A549 (cell line): ENCODE data around the gene ZNF445. TPM values are rescaled to one million over a fixed set of nuclear protein-coding genes. Genes with fewer than 3 reads are reported as not detected.

ENCODE experiments used
- ATAC-seq, 2 experiments: fragments of 200-7000 bp in 1 of 2; fragments of >200 bp in 1 of 2; cut with Nextera tagmentation in 1 of 2; cut with Tn5 transposase in 1 of 2; 3 replicates each; pipeline versions ENCODE4 v1.8.0 to v1.9.1; 2018 to 2020; ENCODE audit warnings: mild to moderate bottlenecking in 1 of 2, moderate library complexity in 1 of 2
- CTCF ChIA-PET: fragments of 300-600 bp; sonication (Branson Sonifier 250); formaldehyde crosslinking; extraction: SDS; loops from one replicate; lab custom pipeline; 2021; ENCODE audit warnings: antibody characterized with exemption, inconsistent platforms; lab: Yijun Ruan, JAX
- POLR2A ChIA-PET: fragments of 350-600 bp; formaldehyde crosslinking; extraction: SDS; loops from one replicate; lab custom pipeline; 2021; ENCODE audit warnings: antibody characterized with exemption, inconsistent platforms; lab: Yijun Ruan, JAX
- DNase-seq, 2 experiments: peaks; one replicate each; pipeline versions ENCODE4 v3.0.0 to v3.0.0-alpha.2; 2011 to 2016; ENCODE audit warnings: low read depth in 1 of 2, low spot score in 1 of 2
- FAIRE-seq: peaks from 2 replicates; lab custom pipeline; 2011; peaks lifted over from hg19 to GRCh38; lab: Jason Lieb, UNC
- H3K27ac ChIP-seq, 2 experiments: fragments of >200 bp; sonication (Bioruptor Twin); formaldehyde crosslinking; 3 replicates each; pipeline ENCODE4 v1.5.1; 2016 to 2017
- H3K4me1 ChIP-seq: fragments of >200 bp; sonication (Bioruptor Twin); formaldehyde crosslinking; 3 replicates; pipeline ENCODE4 v1.6.1; 2016
- H3K4me2 ChIP-seq: fragments of >200 bp; sonication (Bioruptor Twin); formaldehyde crosslinking; 3 replicates; pipeline ENCODE4 v1.6.1; 2016
- H3K4me3 ChIP-seq: fragments of >200 bp; sonication (Bioruptor Twin); formaldehyde crosslinking; 3 replicates; pipeline ENCODE4 v1.5.1; 2016
- H3K9me3 ChIP-seq: fragments of >200 bp; sonication (Bioruptor Twin); formaldehyde crosslinking; 3 replicates; pipeline ENCODE4 v1.6.1; 2016
- ATOH8 ChIP-seq: fragments of 250-450 bp; sonication (Bioruptor Pico); IDR thresholded peaks from 2 replicates; pipeline ENCODE4 v1.5.0; 2020; ENCODE audit warnings: low read depth, mild to moderate bottlenecking, moderate library complexity
- BCL3 ChIP-seq: fragments of >200 bp; sonication (Bioruptor Twin); formaldehyde crosslinking; IDR thresholded peaks from 3 replicates; pipeline ENCODE4 v1.6.1; 2016
- BHLHE40 ChIP-seq: IDR thresholded peaks from 2 replicates; pipeline ENCODE4 v1.6.1; 2012; ENCODE audit warnings: low read depth, low read length, inconsistent platforms
- EP300 ChIP-seq, 2 experiments: fragments of >200 bp; sonication (Bioruptor Twin); formaldehyde crosslinking; IDR thresholded peaks; 2 replicates in 1 of 2; 3 replicates in 1 of 2; pipeline ENCODE4 v1.6.1; 2016 to 2017
- HOXB13 ChIP-seq: fragments of 250-450 bp; sonication (Bioruptor Pico); IDR thresholded peaks from 2 replicates; pipeline ENCODE4 v1.5.0; 2020; ENCODE audit warnings: low read depth, mild to moderate bottlenecking, moderate library complexity
- JUN ChIP-seq, 2 experiments: fragments of >200 bp; sonication (Bioruptor Twin); formaldehyde crosslinking; IDR thresholded peaks; 2 replicates in 1 of 2; 3 replicates in 1 of 2; pipeline ENCODE4 v1.6.1; 2016 to 2017
- JUNB ChIP-seq: fragments of >200 bp; sonication (Bioruptor Twin); formaldehyde crosslinking; IDR thresholded peaks from 2 replicates; pipeline ENCODE4 v1.6.1; 2016
- MAX ChIP-seq: IDR thresholded peaks from 2 replicates; pipeline ENCODE4 v1.6.1; 2012
- MYC ChIP-seq: IDR thresholded peaks from 2 replicates; pipeline ENCODE4 v1.6.1; 2012; ENCODE audit warnings: mild to moderate bottlenecking, inconsistent platforms, low read length, improper control_type of control experiment, borderline replicate concordance
- PHF8 ChIP-seq: fragments of 200-600 bp; sonication (generic); IDR thresholded peaks from 2 replicates; pipeline ENCODE4 v1.6.1; 2016; ENCODE audit warnings: low read depth, mild to moderate bottlenecking, antibody characterized with exemption, moderate library complexity, borderline replicate concordance
- POLR2A ChIP-seq: IDR thresholded peaks from 2 replicates; pipeline ENCODE4 v1.6.1; 2012; ENCODE audit warnings: mild to moderate bottlenecking, low read length
- POLR2AphosphoS2 ChIP-seq: conservative IDR thresholded peaks from 2 replicates; pipeline ENCODE4 v1.6.1; 2012; ENCODE audit warnings: low read length, improper control_type of control experiment, inconsistent platforms
- RARB ChIP-seq: fragments of 250-450 bp; sonication (Bioruptor Pico); IDR thresholded peaks from 2 replicates; pipeline ENCODE4 v1.8.0; 2021; ENCODE audit warnings: mild to moderate bottlenecking, moderate library complexity
- REST ChIP-seq: fragments of 200-600 bp; sonication (generic); IDR thresholded peaks from 2 replicates; pipeline ENCODE4 v1.6.1; 2016; ENCODE audit warnings: antibody characterized with exemption, mild to moderate bottlenecking, moderate library complexity
- SREBF2 ChIP-seq: fragments of 450-650 bp; IDR thresholded peaks from 2 replicates; pipeline ENCODE4 v1.6.1; 2014; ENCODE audit warnings: mild to moderate bottlenecking, moderate library complexity
- ZC3H11A ChIP-seq: fragments of 450-650 bp; IDR thresholded peaks from 2 replicates; pipeline ENCODE4 v1.6.1; 2014; ENCODE audit warnings: antibody characterized with exemption, mild to moderate bottlenecking
- ZFP36 ChIP-seq: fragments of 450-650 bp; IDR thresholded peaks from 2 replicates; pipeline ENCODE4 v1.6.1; 2014; ENCODE audit warnings: borderline replicate concordance; ENCODE audit not compliant: partially characterized antibody
- WGBS: methylation state at CpG from one replicate; pipeline ENCODE4 v1.1.6; 2017; ENCODE audit errors: missing lambda C conversion rate; 5-methylcytosine and 5-hydroxymethylcytosine counted together
- polyA plus RNA-seq, 4 experiments: library from polyadenylated mRNA; depleted of rRNA in 3 of 4; stranded (reverse); fragments of >200 nt; fragmentation: RNase III in 1 of 4; extraction: RNeasy Plus Mini Kit Qiagen cat#74134 plus additional on column Dnase treatment in 1 of 4; gene quantifications; 2 replicates in 3 of 4; 3 replicates in 1 of 4; pipeline ENCODE4 v1.2.3, GENCODE V29; 2011 to 2017

ZNF445 gene
- polyA plus RNA-seq, 2 of the 4 experiments (the other 2 are of a cell fraction) = 3.4 to 4.0 TPM

- Histone ChIP-seq H3K4me3 (no peak overlapping the region), H3K9me3 (peaks cover 60% of the 10 kb centered on the region), H3K4me1 (no peaks in the 10 kb centered on the region), H3K27ac (no peak overlapping the region), H3K4me2 (no peak overlapping the region)
- 92% methylated on average over 6 of the region's 7 CpGs for WGBS
- FAIRE-seq = no peak
- no peak for ATAC-seq
- TF ChIP-seq MAX = no peak
- TF ChIP-seq JUN (IDR thresholded peaks at IDR 0.05) = no peak
- TF ChIP-seq MYC = no peak
- TF ChIP-seq SREBF2 = no peak
- no peak for TF ChIP-seq HOXB13 (CRISPR knock-in tag)
- no peak for TF ChIP-seq POLR2A
- no peak for TF ChIP-seq JUNB
- no peak for TF ChIP-seq RARB
- no peak for TF ChIP-seq EP300 (IDR thresholded peaks at IDR 0.05)
- no peak for TF ChIP-seq ZFP36
- ChIA-PET POLR2A (no interaction called here), CTCF (no interaction called here)
- no peak for DNase-seq
Observed at GRCh38 chr3:44444896-44445691, 32.4 kb downstream of the ZNF445 start.

GRCh38 chr3:44444437-44444836, 33.0 kb downstream of the ZNF445 start:
- Histone ChIP-seq H3K4me3 (no peak overlapping the region), H3K9me3 (peaks cover 53% of the 10 kb centered on the region), H3K4me1 (no peaks in the 10 kb centered on the region), H3K4me2 (no peak overlapping the region), H3K27ac (no peak overlapping the region)
- DNase-seq (no peak), FAIRE-seq (no peak), ATAC-seq (no peak)
- TF ChIP-seq SREBF2 (no peak), BHLHE40 (no peak), ATOH8 (CRISPR knock-in tag) (no peak), RARB (no peak), BCL3 (no peak), POLR2AphosphoS2 (no peak), REST (no peak), EP300 (IDR thresholded peaks at IDR 0.05) (no peak), PHF8 (no peak), ZC3H11A (no peak)
- ChIA-PET CTCF (no interaction called here), POLR2A (interaction anchor here (0.6 kb wide), 1 partner anchor 402 kb away, joined by 5 read pairs; no protein-coding TSS in a partner anchor)
- 93% methylated on average over 2 of the region's 2 CpGs for WGBS
